SK-N-SH treated with all-trans-retinoic acid at 6 μM for 48 hours (cell line): ENCODE measurements around the gene KIFC1.

Experiments used
- ATAC-seq: fragments of 200-7000 bp; cut with Tn5 transposase; 3 replicates; pipeline ENCODE4 v1.9.1; 2020; ENCODE audit warnings: mild to moderate bottlenecking, moderate library complexity
- ARNTL ChIP-seq: fragments of 450-650 bp; formaldehyde crosslinking; IDR thresholded peaks from 2 replicates; pipeline ENCODE4 v1.5.0; 2020; ENCODE audit warnings: low read depth, mild to moderate bottlenecking, moderate library complexity, borderline replicate concordance
- BACH2 ChIP-seq: fragments of 250-450 bp; sonication (Bioruptor Pico); IDR thresholded peaks from 2 replicates; pipeline ENCODE4 v1.9.0; 2021; ENCODE audit warnings: mild to moderate bottlenecking, borderline replicate concordance
- CREB5 ChIP-seq: fragments of 250-450 bp; sonication (Bioruptor Pico); IDR thresholded peaks from 2 replicates; pipeline ENCODE4 v1.5.1; 2020; ENCODE audit warnings: low read depth, mild to moderate bottlenecking, moderate library complexity
- CSDC2 ChIP-seq: fragments of 250-450 bp; sonication (Bioruptor Pico); IDR thresholded peaks from 2 replicates; pipeline ENCODE4 v1.5.0; 2020; ENCODE audit warnings: mild to moderate bottlenecking, moderate library complexity
- ESRRG ChIP-seq: fragments of 250-450 bp; sonication (Bioruptor Pico); IDR thresholded peaks from 2 replicates; pipeline ENCODE4 v1.6.1; 2021; ENCODE audit warnings: mild to moderate bottlenecking
- GLIS3 ChIP-seq: fragments of 250-450 bp; sonication (Bioruptor Pico); IDR thresholded peaks from 2 replicates; pipeline ENCODE4 v1.5.0; 2020; ENCODE audit warnings: mild to moderate bottlenecking, moderate library complexity
- ISL1 ChIP-seq: fragments of 250-450 bp; sonication (Bioruptor Pico); IDR thresholded peaks from 2 replicates; pipeline ENCODE4 v2.1.2; 2022; ENCODE audit warnings: mild to moderate bottlenecking, moderate library complexity
- OSR1 ChIP-seq: fragments of 250-450 bp; sonication (Bioruptor Pico); IDR thresholded peaks from 2 replicates; pipeline ENCODE4 v1.8.0; 2022; ENCODE audit warnings: moderate library complexity, mild to moderate bottlenecking, inconsistent platforms
- POU6F1 ChIP-seq: fragments of 250-450 bp; sonication (Bioruptor Pico); IDR thresholded peaks from 2 replicates; pipeline ENCODE4 v1.8.0; 2021; ENCODE audit warnings: low read depth, mild to moderate bottlenecking, moderate library complexity, borderline replicate concordance
- PPARA ChIP-seq: fragments of 250-450 bp; sonication (Bioruptor Pico); IDR thresholded peaks from 2 replicates; pipeline ENCODE4 v1.5.0; 2020; ENCODE audit warnings: mild to moderate bottlenecking, borderline replicate concordance
- RARB ChIP-seq: fragments of 250-450 bp; sonication (Bioruptor Pico); IDR thresholded peaks from 2 replicates; pipeline ENCODE4 v1.8.0; 2021; ENCODE audit warnings: mild to moderate bottlenecking, moderate library complexity
- SNAI2 ChIP-seq: fragments of 250-450 bp; sonication (Bioruptor Pico); IDR thresholded peaks from 2 replicates; pipeline ENCODE4 v1.5.0; 2020; ENCODE audit warnings: mild to moderate bottlenecking, moderate library complexity
- TCF4 ChIP-seq: fragments of 250-450 bp; sonication (Bioruptor Pico); IDR thresholded peaks from 2 replicates; pipeline ENCODE4 v1.8.0; 2021; ENCODE audit warnings: mild to moderate bottlenecking, moderate library complexity, borderline replicate concordance
- ZC3H10 ChIP-seq: fragments of 250-450 bp; sonication (Bioruptor Pico); IDR thresholded peaks from 2 replicates; pipeline ENCODE4 v1.5.1; 2021; ENCODE audit warnings: mild to moderate bottlenecking, moderate library complexity
- ZFP3 ChIP-seq: fragments of 250-450 bp; sonication (Bioruptor Pico); IDR thresholded peaks from 2 replicates; pipeline ENCODE4 v1.5.0; 2020; ENCODE audit warnings: mild to moderate bottlenecking, moderate library complexity
- ZFP30 ChIP-seq: fragments of 450-650 bp; formaldehyde crosslinking; IDR thresholded peaks from 2 replicates; pipeline ENCODE4 v1.5.0; 2022; ENCODE audit warnings: mild to moderate bottlenecking, moderate library complexity
- ZNF565 ChIP-seq: fragments of 450-650 bp; formaldehyde crosslinking; conservative IDR thresholded peaks from 2 replicates; pipeline ENCODE4 v1.5.0; 2020; ENCODE audit warnings: low read depth, mild to moderate bottlenecking, moderate library complexity
- ZNF70 ChIP-seq: fragments of 450-650 bp; formaldehyde crosslinking; IDR thresholded peaks from 2 replicates; pipeline ENCODE4 v1.5.0; 2020; ENCODE audit warnings: mild to moderate bottlenecking, moderate library complexity
- TF ChIP-seq, protein P1 (sequence below): fragments of 250-450 bp; sonication (Bioruptor Pico); IDR thresholded peaks from 2 replicates; pipeline ENCODE4 v1.8.0; 2020; ENCODE audit warnings: mild to moderate bottlenecking, moderate library complexity, borderline replicate concordance
- TF ChIP-seq, protein P2 (sequence below): fragments of 250-450 bp; sonication (Bioruptor Pico); IDR thresholded peaks from 2 replicates; pipeline ENCODE4 v1.5.0; 2020; ENCODE audit warnings: mild to moderate bottlenecking, moderate library complexity

The KIFC1 gene

DNA sequence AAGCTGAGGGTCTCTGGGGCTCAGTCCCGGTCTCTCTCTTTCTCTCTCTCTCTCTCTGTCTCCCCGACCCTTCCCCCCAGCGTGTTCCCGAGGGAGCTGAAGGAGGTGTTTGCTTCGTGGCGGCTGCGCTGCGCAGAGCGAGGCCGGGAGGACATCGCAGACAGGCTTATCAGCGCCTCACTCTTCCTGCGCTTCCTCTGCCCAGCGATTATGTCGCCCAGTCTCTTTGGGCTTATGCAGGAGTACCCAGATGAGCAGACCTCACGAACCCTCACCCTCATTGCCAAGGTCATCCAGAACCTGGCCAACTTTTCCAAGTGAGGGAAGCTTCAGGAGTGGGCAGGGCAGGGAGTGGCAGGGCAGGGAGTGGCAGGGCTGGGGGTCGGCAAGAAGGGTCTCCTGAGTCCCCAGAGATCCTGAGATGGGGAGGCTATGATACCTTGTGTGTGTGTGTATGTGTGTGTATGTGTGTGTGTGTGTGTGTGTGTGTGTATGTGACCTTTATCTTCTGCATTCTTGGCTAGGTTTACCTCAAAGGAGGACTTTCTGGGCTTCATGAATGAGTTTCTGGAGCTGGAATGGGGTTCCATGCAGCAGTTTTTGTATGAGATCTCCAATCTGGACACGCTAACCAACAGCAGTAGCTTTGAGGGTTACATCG is 49.2 kb downstream of the KIFC1 start:
- no peak for ATAC-seq
- no peak for TF ChIP-seq CREB5 (CRISPR knock-in tag)
- TF ChIP-seq CSDC2 (CRISPR knock-in tag), result no peak
- TF ChIP-seq PPARA (CRISPR knock-in tag), result no peak
- TF ChIP-seq RARB (CRISPR knock-in tag), result no peak
- TF ChIP-seq ESRRG, result no peak
- no peak for TF ChIP-seq ZNF565 (CRISPR knock-in tag)
- TF ChIP-seq, protein P1, sequence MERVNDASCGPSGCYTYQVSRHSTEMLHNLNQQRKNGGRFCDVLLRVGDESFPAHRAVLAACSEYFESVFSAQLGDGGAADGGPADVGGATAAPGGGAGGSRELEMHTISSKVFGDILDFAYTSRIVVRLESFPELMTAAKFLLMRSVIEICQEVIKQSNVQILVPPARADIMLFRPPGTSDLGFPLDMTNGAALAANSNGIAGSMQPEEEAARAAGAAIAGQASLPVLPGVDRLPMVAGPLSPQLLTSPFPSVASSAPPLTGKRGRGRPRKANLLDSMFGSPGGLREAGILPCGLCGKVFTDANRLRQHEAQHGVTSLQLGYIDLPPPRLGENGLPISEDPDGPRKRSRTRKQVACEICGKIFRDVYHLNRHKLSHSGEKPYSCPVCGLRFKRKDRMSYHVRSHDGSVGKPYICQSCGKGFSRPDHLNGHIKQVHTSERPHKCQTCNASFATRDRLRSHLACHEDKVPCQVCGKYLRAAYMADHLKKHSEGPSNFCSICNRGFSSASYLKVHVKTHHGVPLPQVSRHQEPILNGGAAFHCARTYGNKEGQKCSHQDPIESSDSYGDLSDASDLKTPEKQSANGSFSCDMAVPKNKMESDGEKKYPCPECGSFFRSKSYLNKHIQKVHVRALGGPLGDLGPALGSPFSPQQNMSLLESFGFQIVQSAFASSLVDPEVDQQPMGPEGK (CRISPR knock-in tag), result no peak
- no peak for TF ChIP-seq ZC3H10 (CRISPR knock-in tag)
- no peak for TF ChIP-seq SNAI2
- TF ChIP-seq ZFP30 (CRISPR knock-in tag), result no peak
- no peak for TF ChIP-seq TCF4
- TF ChIP-seq ZNF70 (CRISPR knock-in tag), result no peak
- no peak for TF ChIP-seq GLIS3 (CRISPR knock-in tag)
- TF ChIP-seq ZFP3 (CRISPR knock-in tag), result no peak
- no peak for TF ChIP-seq OSR1 (CRISPR knock-in tag)
- TF ChIP-seq, protein P2, sequence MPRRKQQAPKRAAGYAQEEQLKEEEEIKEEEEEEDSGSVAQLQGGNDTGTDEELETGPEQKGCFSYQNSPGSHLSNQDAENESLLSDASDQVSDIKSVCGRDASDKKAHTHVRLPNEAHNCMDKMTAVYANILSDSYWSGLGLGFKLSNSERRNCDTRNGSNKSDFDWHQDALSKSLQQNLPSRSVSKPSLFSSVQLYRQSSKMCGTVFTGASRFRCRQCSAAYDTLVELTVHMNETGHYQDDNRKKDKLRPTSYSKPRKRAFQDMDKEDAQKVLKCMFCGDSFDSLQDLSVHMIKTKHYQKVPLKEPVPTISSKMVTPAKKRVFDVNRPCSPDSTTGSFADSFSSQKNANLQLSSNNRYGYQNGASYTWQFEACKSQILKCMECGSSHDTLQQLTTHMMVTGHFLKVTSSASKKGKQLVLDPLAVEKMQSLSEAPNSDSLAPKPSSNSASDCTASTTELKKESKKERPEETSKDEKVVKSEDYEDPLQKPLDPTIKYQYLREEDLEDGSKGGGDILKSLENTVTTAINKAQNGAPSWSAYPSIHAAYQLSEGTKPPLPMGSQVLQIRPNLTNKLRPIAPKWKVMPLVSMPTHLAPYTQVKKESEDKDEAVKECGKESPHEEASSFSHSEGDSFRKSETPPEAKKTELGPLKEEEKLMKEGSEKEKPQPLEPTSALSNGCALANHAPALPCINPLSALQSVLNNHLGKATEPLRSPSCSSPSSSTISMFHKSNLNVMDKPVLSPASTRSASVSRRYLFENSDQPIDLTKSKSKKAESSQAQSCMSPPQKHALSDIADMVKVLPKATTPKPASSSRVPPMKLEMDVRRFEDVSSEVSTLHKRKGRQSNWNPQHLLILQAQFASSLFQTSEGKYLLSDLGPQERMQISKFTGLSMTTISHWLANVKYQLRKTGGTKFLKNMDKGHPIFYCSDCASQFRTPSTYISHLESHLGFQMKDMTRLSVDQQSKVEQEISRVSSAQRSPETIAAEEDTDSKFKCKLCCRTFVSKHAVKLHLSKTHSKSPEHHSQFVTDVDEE (CRISPR knock-in tag), result no peak
- TF ChIP-seq POU6F1, result no peak
- no peak for TF ChIP-seq ISL1 (CRISPR knock-in tag)
- TF ChIP-seq, all 23 proteins: peak for 0

DNA sequence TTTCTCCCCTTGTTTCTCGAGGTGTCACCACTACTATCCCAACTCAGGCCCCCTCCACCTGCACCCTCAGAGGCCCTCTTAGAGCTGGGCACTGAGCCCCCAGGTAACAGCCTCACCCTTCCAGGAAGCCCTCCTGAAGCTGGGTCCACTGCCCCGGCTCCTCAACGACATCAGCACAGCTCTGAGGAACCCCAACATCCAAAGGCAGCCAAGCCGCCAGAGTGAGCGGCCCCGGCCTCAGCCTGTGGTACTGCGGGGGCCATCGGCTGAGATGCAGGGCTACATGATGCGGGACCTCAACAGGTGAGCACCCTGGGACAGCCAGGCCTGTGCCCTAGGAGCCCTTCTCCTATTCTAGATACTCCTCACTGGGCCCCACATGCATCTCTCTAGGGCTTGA is 49.8 kb downstream of the KIFC1 start:
- no peak for TF ChIP-seq ARNTL (CRISPR knock-in tag)
- TF ChIP-seq, all 23 proteins: peak for 0
- ATAC-seq, result no peak

- no peak for TF ChIP-seq ZC3H10 (CRISPR knock-in tag)
- TF ChIP-seq GLIS3 (CRISPR knock-in tag), result no peak
- TF ChIP-seq ESRRG, result no peak
- TF ChIP-seq, protein P2 (CRISPR knock-in tag), result no peak
- TF ChIP-seq BACH2 (CRISPR knock-in tag), result no peak
- no peak for TF ChIP-seq RARB (CRISPR knock-in tag)
- TF ChIP-seq OSR1 (CRISPR knock-in tag), result no peak
- no peak for ATAC-seq
Observed at GRCh38 chr6:33442283-33442682, 50.7 kb downstream of the KIFC1 start.
